ENCODE data around the gene KRTAP10-12. TPM values are rescaled to one million over a fixed set of nuclear protein-coding genes. Genes with fewer than 3 reads are reported as not detected.
A peak's percentile ranks its signal among the peaks of the same experiment; 100 is the strongest.

Gene KRTAP10-12
- total RNA-seq, 4 donors from 2014 or later = not detected

DNA sequence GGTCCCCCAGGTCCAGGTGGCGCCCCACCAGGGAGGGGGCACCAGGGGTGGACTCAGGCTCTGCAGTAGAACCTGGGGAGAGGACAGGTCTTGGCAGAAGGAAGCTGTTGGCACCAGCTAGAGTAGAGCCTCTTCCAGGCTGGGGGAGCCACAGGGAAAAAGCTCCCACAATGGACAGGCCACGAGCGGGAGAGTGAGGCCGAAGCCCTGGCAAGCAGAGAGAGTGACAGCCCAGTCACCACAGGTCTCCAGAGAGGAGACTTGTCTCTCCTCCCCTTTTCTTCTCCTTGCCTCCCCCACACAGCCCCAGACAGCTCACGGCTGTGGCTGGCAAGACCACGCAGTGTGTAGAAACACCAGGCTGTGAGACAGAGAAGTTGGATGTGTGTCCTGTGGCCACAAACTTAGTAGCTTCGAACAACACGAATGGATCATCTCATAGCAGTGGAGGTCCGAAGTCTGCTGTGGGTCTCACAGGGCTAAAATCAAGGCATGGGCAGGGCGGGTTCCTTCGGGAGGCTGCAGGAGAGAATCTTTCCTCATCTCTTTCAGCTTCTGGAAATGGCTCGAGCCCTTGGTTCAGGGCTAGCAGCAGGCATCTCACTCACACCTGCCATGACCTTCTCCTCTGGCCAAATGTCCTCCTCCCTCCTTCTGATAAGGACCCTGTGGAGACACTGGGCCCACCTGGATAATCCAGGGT lies 45.8 kb upstream of the KRTAP10-12 start:
- DNase-seq (ENCODE audit: low spot score in 2 of 2) = no peak
- no peaks in the 10 kb centered on the region for H3K36me3 ChIP-seq
- H3K4me1 ChIP-seq = no peaks in the 10 kb centered on the region
- no peak overlapping the region for H3K27ac ChIP-seq
- WGBS, 2 donors = 80 to 94% methylated on average over 11 to 12 of the region's 12 CpGs
- peaks cover 0 to 15% (median 0%) of the 10 kb centered on the region in 4 donors for H3K9me3 ChIP-seq
- no peak for TF ChIP-seq EP300 (IDR thresholded peaks at IDR 0.05)
- no peak for TF ChIP-seq POLR2A (IDR thresholded peaks at IDR 0.05)
- TF ChIP-seq, protein P1, sequence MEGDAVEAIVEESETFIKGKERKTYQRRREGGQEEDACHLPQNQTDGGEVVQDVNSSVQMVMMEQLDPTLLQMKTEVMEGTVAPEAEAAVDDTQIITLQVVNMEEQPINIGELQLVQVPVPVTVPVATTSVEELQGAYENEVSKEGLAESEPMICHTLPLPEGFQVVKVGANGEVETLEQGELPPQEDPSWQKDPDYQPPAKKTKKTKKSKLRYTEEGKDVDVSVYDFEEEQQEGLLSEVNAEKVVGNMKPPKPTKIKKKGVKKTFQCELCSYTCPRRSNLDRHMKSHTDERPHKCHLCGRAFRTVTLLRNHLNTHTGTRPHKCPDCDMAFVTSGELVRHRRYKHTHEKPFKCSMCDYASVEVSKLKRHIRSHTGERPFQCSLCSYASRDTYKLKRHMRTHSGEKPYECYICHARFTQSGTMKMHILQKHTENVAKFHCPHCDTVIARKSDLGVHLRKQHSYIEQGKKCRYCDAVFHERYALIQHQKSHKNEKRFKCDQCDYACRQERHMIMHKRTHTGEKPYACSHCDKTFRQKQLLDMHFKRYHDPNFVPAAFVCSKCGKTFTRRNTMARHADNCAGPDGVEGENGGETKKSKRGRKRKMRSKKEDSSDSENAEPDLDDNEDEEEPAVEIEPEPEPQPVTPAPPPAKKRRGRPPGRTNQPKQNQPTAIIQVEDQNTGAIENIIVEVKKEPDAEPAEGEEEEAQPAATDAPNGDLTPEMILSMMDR (IDR thresholded peaks at IDR 0.05) = no peak
- no peaks in the 10 kb centered on the region for H3K27me3 ChIP-seq
- H3K4me3 ChIP-seq = no peak overlapping the region

DNA sequence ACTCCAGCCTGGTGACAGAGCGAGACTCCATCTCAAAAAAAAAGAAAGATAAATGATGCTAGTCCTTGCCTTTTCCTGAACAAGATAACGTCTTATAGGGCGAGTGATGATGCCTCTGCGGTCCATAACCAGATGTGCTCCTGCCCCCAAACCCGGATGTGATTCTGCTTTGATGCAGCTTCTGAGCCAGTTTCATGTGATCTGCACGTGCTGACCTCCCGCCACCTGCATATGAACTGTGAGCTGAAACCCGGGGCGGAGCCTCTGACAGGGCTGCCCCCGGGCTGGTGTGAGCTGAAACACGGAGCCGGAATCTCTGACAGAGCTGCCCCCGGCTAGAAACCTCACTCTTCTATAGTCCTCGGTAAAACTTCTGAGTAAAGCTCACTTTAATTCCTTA lies 43.8 kb upstream of the KRTAP10-12 start:
- no peaks in the 10 kb centered on the region for H3K27me3 ChIP-seq
- no peak overlapping the region for H3K27ac ChIP-seq
- no peak for DNase-seq (ENCODE audit: low spot score in 2 of 2)
- H3K4me1 ChIP-seq = no peaks in the 10 kb centered on the region
- 69% methylated on average over 14 of the region's 14 CpGs for WGBS, 2 donors
- TF ChIP-seq EP300 (IDR thresholded peaks at IDR 0.05) = no peak
- TF ChIP-seq, protein P1 (IDR thresholded peaks at IDR 0.05) = no peak
- no peak overlapping the region for H3K4me3 ChIP-seq
- no peaks in the 10 kb centered on the region for H3K36me3 ChIP-seq
- peaks cover 0 to 35% (median 0%) of the 10 kb centered on the region in 4 donors for H3K9me3 ChIP-seq

DNA sequence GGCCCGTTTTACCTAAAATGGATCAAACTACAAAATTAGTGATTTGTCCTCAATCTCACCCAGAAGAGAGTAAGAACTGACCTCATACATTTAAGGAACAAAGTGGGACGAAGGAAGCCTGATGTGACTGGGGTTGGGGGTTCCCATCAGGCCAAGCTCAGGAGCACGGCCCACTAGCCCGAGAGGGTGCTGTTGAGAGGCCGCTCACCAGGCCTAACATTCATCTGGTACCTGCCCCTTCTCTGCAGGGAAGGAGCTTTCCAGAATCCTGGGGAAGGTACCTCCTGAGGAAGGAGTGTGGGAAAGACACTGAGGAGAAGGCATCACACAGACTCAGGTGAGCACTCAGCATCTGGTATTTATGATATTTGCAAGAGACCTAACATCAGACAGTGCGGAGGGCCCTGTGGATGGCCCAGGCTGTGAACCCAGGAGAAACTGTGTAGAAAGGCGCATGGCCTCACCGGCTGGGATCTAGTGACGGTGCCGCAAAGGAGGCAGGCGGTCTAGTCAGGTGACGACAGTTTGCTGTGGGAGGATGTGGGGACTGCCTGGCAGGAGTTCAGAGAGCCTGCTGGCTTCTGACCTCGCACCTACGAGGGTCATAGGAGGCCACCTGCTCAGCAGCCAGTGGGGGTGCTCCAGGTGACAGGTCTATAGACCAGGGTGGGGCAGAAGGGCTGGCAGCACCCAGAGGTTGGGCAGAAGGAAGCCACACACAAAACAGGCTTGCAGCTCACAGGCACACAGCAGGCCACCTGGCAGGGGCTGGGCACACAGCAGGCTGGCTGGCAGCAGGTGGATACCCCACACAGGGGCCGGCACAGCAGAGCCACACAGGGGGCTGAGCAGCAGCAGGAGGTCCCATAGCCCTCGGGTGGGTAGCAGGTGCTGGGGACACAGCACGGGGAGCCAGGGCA lies 43.1 kb upstream of the KRTAP10-12 start:
- WGBS, 2 donors = 77 to 84% methylated on average over 14 to 15 of the region's 17 CpGs
- Histone ChIP-seq H3K27ac (no peak overlapping the region), H3K9me3 (peaks cover 0 to 39% (median 0%) of the 10 kb centered on the region in 4 donors), H3K4me1 (no peaks in the 10 kb centered on the region), H3K27me3 (no peaks in the 10 kb centered on the region), H3K4me3 (no peak overlapping the region), H3K36me3 (no peaks in the 10 kb centered on the region)
- TF ChIP-seq EP300 (IDR thresholded peaks at IDR 0.05) (no peak), POLR2A (IDR thresholded peaks at IDR 0.05) (no peak)
- TF ChIP-seq, protein P1 (IDR thresholded peaks at IDR 0.05) = no peak
- DNase-seq (ENCODE audit: low spot score in 2 of 2) = no peak

DNA sequence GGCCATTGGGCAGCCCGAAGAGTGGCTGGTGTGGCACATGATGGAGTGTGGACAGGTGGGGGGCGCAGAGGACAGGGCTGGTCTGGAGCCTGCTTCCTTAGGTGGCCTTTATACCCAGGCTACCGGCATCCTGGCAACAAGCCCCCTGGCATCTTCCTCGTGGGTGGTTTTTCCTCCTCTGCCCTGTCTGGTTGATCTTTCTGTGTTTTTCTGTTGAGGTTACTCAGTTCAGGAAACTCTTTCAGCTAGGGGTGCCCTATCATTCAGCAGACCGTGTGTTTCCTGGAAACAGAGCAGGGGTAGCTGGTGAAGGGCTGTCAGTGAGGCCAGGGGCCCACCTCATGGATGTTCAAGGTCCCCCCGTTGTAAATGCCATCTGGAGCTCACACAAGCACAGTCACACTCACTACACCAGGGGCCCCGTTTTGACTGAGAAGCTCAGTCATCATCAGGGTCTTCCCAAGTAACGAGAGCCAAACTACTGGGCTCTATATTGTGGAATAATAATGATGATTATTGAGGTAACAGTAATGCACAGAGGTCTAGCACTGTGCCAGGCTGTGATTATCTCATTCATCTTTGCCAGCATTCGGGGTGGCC lies 42.3 kb upstream of the KRTAP10-12 start, which contains the start of gene KRTAP12-4:
Gene KRTAP12-4 (minus strand): TSS at position 84 of the 600 bp plus-strand sequence. CDS start 45 bp downstream, at position 39.
- no peak for DNase-seq (ENCODE audit: low spot score in 2 of 2)
- peaks cover 0 to 33% (median 0%) of the 10 kb centered on the region in 4 donors for H3K9me3 ChIP-seq
- H3K27ac ChIP-seq = no peak within 1 kb of the TSS
- TF ChIP-seq POLR2A (IDR thresholded peaks at IDR 0.05) (no peak), EP300 (IDR thresholded peaks at IDR 0.05) (no peak)
- 56 to 57% methylated on average over 8 to 9 of the region's 9 CpGs for WGBS, 2 donors
- H3K27me3 ChIP-seq = no peaks in the 10 kb centered on the region
- H3K4me1 ChIP-seq = no peaks in the 10 kb centered on the region
- H3K4me3 ChIP-seq = no peak within 1 kb of the TSS
- no peaks in the 10 kb centered on the region for H3K36me3 ChIP-seq

DNA sequence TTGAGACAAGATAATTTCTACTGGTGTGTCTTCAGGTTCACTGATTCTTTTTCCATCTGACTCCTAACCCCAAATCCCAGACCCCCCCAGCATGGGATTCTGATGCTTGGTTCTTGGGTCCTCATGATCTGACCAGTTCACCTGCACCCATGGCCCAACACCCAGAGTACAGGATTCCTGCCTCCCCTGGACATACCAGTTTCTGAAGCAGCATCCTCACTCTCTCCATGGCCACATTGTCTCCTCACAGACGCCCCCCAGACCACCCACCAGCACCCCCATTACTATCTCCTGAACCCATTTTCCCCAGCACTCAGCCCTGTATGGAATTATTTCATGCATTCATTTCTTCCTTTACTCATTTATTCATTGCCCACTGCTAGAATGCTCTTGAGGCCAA lies 40.1 kb upstream of the KRTAP10-12 start:
- DNase-seq (ENCODE audit: low spot score in 2 of 2) = no peak
- H3K4me3 ChIP-seq = no peak overlapping the region
- WGBS, 2 donors = 32 to 35% methylated on average over 1 of the region's 1 CpG
- no peaks in the 10 kb centered on the region for H3K4me1 ChIP-seq
- H3K27ac ChIP-seq = peak overlapping the region in 1 of 4 donors; percentile 40
- H3K36me3 ChIP-seq = no peaks in the 10 kb centered on the region
- TF ChIP-seq POLR2A (IDR thresholded peaks at IDR 0.05) (no peak), EP300 (IDR thresholded peaks at IDR 0.05) (no peak)
- TF ChIP-seq, protein P1 (IDR thresholded peaks at IDR 0.05) = no peak
- H3K9me3 ChIP-seq = peaks cover 0 to 31% (median 0%) of the 10 kb centered on the region in 4 donors
- H3K27me3 ChIP-seq = no peaks in the 10 kb centered on the region

Data from tibial nerve (tissue), 4 donors.